HepG2 (cell line): ENCODE data around the gene PCSK6. TPM values are rescaled to one million over a fixed set of nuclear protein-coding genes. Genes with fewer than 3 reads are reported as not detected.

Source experiments
- CBX1 ChIP-seq: IDR thresholded peaks from one replicate; pipeline ENCODE4 v1.6.1; 2016; ENCODE audit warnings: antibody characterized with exemption, low read depth
- E2F1 ChIP-seq: sonication (generic); formaldehyde crosslinking; IDR thresholded peaks from 2 replicates; pipeline ENCODE4 v1.5.0; 2020; ENCODE audit warnings: missing genetic modification reagents
- EED ChIP-seq: sonication (generic); formaldehyde crosslinking; IDR thresholded peaks from 2 replicates; pipeline ENCODE4 v1.5.0; 2020; ENCODE audit warnings: mild to moderate bottlenecking, missing genetic modification reagents
- EP300 ChIP-seq, 3 experiments: sonication (generic) in 1 of 3; formaldehyde crosslinking in 1 of 3; IDR thresholded peaks; 2 replicates each; pipeline versions ENCODE4 v1.5.1 to v1.6.1; 2011 to 2020; ENCODE audit warnings: low read depth in 2 of 3, low read length in 2 of 3, borderline replicate concordance in 1 of 3, improper control_type of control experiment in 1 of 3, mild to moderate bottlenecking in 1 of 3, missing genetic modification reagents in 1 of 3, moderate library complexity in 1 of 3
- HMG20A ChIP-seq: IDR thresholded peaks from 2 replicates; pipeline ENCODE4 v1.6.1; 2016; ENCODE audit warnings: borderline replicate concordance
- HOXA3 ChIP-seq: sonication (generic); formaldehyde crosslinking; IDR thresholded peaks from 2 replicates; pipeline ENCODE4 v1.5.0; 2020; ENCODE audit warnings: missing genetic modification reagents
- LCORL ChIP-seq, 2 experiments: fragments of 450-650 bp in 1 of 2; sonication (generic) in 1 of 2; formaldehyde crosslinking in 1 of 2; IDR thresholded peaks; 2 replicates each; pipeline versions ENCODE4 v1.5.0 to v1.6.1; 2017 to 2020; ENCODE audit warnings: antibody characterized with exemption in 1 of 2, missing genetic modification reagents in 1 of 2
- NAIF1 ChIP-seq: sonication (generic); formaldehyde crosslinking; IDR thresholded peaks from 2 replicates; pipeline ENCODE4 v1.5.0; 2020; ENCODE audit warnings: mild to moderate bottlenecking, missing genetic modification reagents, borderline replicate concordance
- RAD51 ChIP-seq: fragments of 450-650 bp; IDR thresholded peaks from 2 replicates; pipeline ENCODE4 v1.6.1; 2016; ENCODE audit warnings: borderline replicate concordance
- ZC3H13 ChIP-seq: sonication (generic); formaldehyde crosslinking; IDR thresholded peaks from 2 replicates; pipeline ENCODE4 v1.8.1; 2023; ENCODE audit warnings: mild to moderate bottlenecking, missing genetic modification reagents, moderate library complexity
- ZNF232 ChIP-seq: sonication (generic); formaldehyde crosslinking; IDR thresholded peaks from 2 replicates; pipeline ENCODE4 v1.4.0; 2020; ENCODE audit warnings: missing genetic modification reagents, borderline replicate concordance
- ZNF33B ChIP-seq: sonication (generic); formaldehyde crosslinking; IDR thresholded peaks from 2 replicates; pipeline ENCODE4 v1.5.1; 2020; ENCODE audit warnings: mild to moderate bottlenecking, missing genetic modification reagents
- ZNF350 ChIP-seq: sonication (generic); formaldehyde crosslinking; IDR thresholded peaks from 2 replicates; pipeline ENCODE4 v1.4.0; 2020; ENCODE audit warnings: mild to moderate bottlenecking, low read depth, missing genetic modification reagents, borderline replicate concordance
- ZNF414 ChIP-seq: sonication (generic); formaldehyde crosslinking; IDR thresholded peaks from 2 replicates; pipeline ENCODE4 v1.5.0; 2020; ENCODE audit warnings: missing genetic modification reagents
- ZNF550 ChIP-seq: sonication (generic); formaldehyde crosslinking; IDR thresholded peaks from 2 replicates; pipeline ENCODE4 v1.4.0; 2020; ENCODE audit warnings: mild to moderate bottlenecking, missing genetic modification reagents, borderline replicate concordance
- ZNF616 ChIP-seq: sonication (generic); formaldehyde crosslinking; IDR thresholded peaks from 2 replicates; pipeline ENCODE4 v1.5.0; 2020; ENCODE audit warnings: low read depth, mild to moderate bottlenecking, missing genetic modification reagents
- ZNF691 ChIP-seq: sonication (generic); formaldehyde crosslinking; IDR thresholded peaks from 2 replicates; pipeline ENCODE4 v1.4.0; 2020; ENCODE audit warnings: missing genetic modification reagents, low read depth, mild to moderate bottlenecking, borderline replicate concordance
- ZNF724P ChIP-seq: sonication (generic); formaldehyde crosslinking; IDR thresholded peaks from 2 replicates; pipeline ENCODE4 v1.8.0; 2022; ENCODE audit warnings: missing genetic modification reagents, borderline replicate concordance
- polyA plus RNA-seq, 8 experiments: library from polyadenylated mRNA; depleted of rRNA in 3 of 8; stranded (reverse) in 7 of 8; unstranded in 1 of 8; fragments of >200 nt; fragmentation: Illumina TruSeq in 4 of 8; extraction: Trizol in 4 of 8; gene quantifications; 2 replicates each; pipeline versions ENCODE4 v1.2.1 to v1.2.3, GENCODE V29; 2011 to 2016; ENCODE audit warnings: low read depth in 4 of 8, missing spikeins in 1 of 8, mixed read lengths in 1 of 8; ENCODE audit not compliant: insufficient read depth in 1 of 8
- total RNA-seq, 5 experiments: library from RNA; depleted of rRNA; stranded (reverse); fragments of >200 nt; fragmentation: Illumina TruSeq; extraction: Trizol; gene quantifications; 2 replicates each; pipeline ENCODE4 v1.2.3, GENCODE V29; 2016; ENCODE audit warnings: low read depth in 1 of 5
- TF ChIP-seq, protein P1 (sequence below): IDR thresholded peaks from 2 replicates; pipeline ENCODE4 v1.6.1; 2016; ENCODE audit warnings: mild to moderate bottlenecking
- TF ChIP-seq, protein P2 (sequence below): sonication (generic); formaldehyde crosslinking; IDR thresholded peaks from 2 replicates; pipeline ENCODE4 v1.4.0; 2020; ENCODE audit warnings: missing genetic modification reagents
- TF ChIP-seq, protein P3 (sequence below): sonication (generic); IDR thresholded peaks from 2 replicates; pipeline ENCODE4 v1.6.1; 2016; ENCODE audit warnings: low read depth, borderline replicate concordance

The PCSK6 gene
- total and polyA plus RNA-seq, 2 of the 13 experiments (the other 11 are each of a cell fraction or from before 2014, with no cell fraction given): 56.5 to 155 TPM

GRCh38 chr15:101445562-101446517, 43.7 kb downstream of the PCSK6 start (continued):
- TF ChIP-seq E2F1 (CRISPR knock-in tag) (no peak), ZNF33B (CRISPR knock-in tag) (no peak), EP300 (IDR thresholded peaks at IDR 0.05; ENCODE audit: low read depth in 2 of 2, low read length in 2 of 2) (peak in 1 of 2 experiments; percentile 87; a peak in 2 of 4 replicates), EP300 (CRISPR knock-in tag; IDR thresholded peaks at IDR 0.05; ENCODE audit: borderline replicate concordance) (peak; percentile 65; the same call in 1 of the 2 replicates), ZNF616 (CRISPR knock-in tag) (no peak), LCORL (IDR thresholded peaks at IDR 0.05) (no peak), LCORL (CRISPR knock-in tag; IDR thresholded peaks at IDR 0.05) (peak; percentile 65), ZNF414 (CRISPR knock-in tag) (no peak), ZNF232 (CRISPR knock-in tag) (no peak), HOXA3 (peak; percentile 93), NAIF1 (CRISPR knock-in tag) (no peak), ZNF724P (CRISPR knock-in tag) (no peak), CBX1 (no peak), ZNF550 (CRISPR knock-in tag) (no peak), ZNF350 (peak; percentile 63; the same call in 1 of the 2 replicates), HMG20A (CRISPR knock-in tag) (peak; percentile 88), RAD51 (no peak), ZC3H13 (CRISPR knock-in tag) (peak; percentile 71; the same call in 1 of the 2 replicates), ZNF691 (no peak), EED (no peak)
- TF ChIP-seq, protein P1, sequence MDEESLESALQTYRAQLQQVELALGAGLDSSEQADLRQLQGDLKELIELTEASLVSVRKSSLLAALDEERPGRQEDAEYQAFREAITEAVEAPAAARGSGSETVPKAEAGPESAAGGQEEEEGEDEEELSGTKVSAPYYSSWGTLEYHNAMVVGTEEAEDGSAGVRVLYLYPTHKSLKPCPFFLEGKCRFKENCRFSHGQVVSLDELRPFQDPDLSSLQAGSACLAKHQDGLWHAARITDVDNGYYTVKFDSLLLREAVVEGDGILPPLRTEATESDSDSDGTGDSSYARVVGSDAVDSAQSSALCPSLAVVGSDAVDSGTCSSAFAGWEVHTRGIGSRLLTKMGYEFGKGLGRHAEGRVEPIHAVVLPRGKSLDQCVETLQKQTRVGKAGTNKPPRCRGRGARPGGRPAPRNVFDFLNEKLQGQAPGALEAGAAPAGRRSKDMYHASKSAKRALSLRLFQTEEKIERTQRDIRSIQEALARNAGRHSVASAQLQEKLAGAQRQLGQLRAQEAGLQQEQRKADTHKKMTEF (CRISPR knock-in tag): peak; percentile 88
- TF ChIP-seq, protein P2, sequence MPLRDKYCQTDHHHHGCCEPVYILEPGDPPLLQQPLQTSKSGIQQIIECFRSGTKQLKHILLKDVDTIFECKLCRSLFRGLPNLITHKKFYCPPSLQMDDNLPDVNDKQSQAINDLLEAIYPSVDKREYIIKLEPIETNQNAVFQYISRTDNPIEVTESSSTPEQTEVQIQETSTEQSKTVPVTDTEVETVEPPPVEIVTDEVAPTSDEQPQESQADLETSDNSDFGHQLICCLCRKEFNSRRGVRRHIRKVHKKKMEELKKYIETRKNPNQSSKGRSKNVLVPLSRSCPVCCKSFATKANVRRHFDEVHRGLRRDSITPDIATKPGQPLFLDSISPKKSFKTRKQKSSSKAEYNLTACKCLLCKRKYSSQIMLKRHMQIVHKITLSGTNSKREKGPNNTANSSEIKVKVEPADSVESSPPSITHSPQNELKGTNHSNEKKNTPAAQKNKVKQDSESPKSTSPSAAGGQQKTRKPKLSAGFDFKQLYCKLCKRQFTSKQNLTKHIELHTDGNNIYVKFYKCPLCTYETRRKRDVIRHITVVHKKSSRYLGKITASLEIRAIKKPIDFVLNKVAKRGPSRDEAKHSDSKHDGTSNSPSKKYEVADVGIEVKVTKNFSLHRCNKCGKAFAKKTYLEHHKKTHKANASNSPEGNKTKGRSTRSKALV (CRISPR knock-in tag): no peak
- TF ChIP-seq, protein P3, sequence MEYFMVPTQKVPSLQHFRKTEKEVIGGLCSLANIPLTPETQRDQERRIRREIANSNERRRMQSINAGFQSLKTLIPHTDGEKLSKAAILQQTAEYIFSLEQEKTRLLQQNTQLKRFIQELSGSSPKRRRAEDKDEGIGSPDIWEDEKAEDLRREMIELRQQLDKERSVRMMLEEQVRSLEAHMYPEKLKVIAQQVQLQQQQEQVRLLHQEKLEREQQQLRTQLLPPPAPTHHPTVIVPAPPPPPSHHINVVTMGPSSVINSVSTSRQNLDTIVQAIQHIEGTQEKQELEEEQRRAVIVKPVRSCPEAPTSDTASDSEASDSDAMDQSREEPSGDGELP: no peak
